ENCODE results near the gene PHAF1.

The PHAF1 gene

GRCh38 chr16:67164599-67165061 is 54.9 kb downstream of the PHAF1 start, which contains the start of gene HSF4:
Gene HSF4, plus strand, starts transcription at chr16:67164745. Its CDS starts 67 bp downstream, at chr16:67164812.
- Histone ChIP-seq H3K9me3 (ENCODE audit: insufficient read depth, low read length, severe bottlenecking) (no peaks in the 10 kb centered on the region), H3K79me2 (ENCODE audit: insufficient read depth, low read length) (peaks cover 6% of the 10 kb centered on the region; the same call in 1 of the 2 replicates), H3K9ac (ENCODE audit: low read depth, low read length) (no peak within 1 kb of the TSS), H3K36me3 (ENCODE audit: insufficient read depth, low read length) (no peaks in the 10 kb centered on the region), H3K4me1 (ENCODE audit: insufficient read depth, low read length) (peaks cover 32% of the 10 kb centered on the region), H3K4me3 (ENCODE audit: low read depth in 1 of 2, low read length in 2 of 2) (no peak within 1 kb of the TSS), H2AFZ (ENCODE audit: low read depth, low read length) (no peak within 1 kb of the TSS), H3K4me2 (ENCODE audit: insufficient read depth, low read length) (no peak within 1 kb of the TSS), H4K20me1 (ENCODE audit: insufficient read depth, low read length) (peaks cover 6% of the 10 kb centered on the region), H3K27ac (ENCODE audit: low read length) (no peak within 1 kb of the TSS), H3K27me3 (ENCODE audit: insufficient read depth, low read length, poor library complexity) (no peaks in the 10 kb centered on the region)
- ATAC-seq (ENCODE audit: insufficient read depth, low read depth) (no peak), DNase-seq (no peak)
- TF ChIP-seq EZH2 (IDR thresholded peaks at IDR 0.05; ENCODE audit: borderline replicate concordance, low read depth, low read length, severe bottlenecking): no peak
- TF ChIP-seq, protein P1, sequence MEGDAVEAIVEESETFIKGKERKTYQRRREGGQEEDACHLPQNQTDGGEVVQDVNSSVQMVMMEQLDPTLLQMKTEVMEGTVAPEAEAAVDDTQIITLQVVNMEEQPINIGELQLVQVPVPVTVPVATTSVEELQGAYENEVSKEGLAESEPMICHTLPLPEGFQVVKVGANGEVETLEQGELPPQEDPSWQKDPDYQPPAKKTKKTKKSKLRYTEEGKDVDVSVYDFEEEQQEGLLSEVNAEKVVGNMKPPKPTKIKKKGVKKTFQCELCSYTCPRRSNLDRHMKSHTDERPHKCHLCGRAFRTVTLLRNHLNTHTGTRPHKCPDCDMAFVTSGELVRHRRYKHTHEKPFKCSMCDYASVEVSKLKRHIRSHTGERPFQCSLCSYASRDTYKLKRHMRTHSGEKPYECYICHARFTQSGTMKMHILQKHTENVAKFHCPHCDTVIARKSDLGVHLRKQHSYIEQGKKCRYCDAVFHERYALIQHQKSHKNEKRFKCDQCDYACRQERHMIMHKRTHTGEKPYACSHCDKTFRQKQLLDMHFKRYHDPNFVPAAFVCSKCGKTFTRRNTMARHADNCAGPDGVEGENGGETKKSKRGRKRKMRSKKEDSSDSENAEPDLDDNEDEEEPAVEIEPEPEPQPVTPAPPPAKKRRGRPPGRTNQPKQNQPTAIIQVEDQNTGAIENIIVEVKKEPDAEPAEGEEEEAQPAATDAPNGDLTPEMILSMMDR (IDR thresholded peaks at IDR 0.05; ENCODE audit: borderline replicate concordance, extremely low read depth, low read length, poor library complexity, severe bottlenecking): no peak

DNA sequence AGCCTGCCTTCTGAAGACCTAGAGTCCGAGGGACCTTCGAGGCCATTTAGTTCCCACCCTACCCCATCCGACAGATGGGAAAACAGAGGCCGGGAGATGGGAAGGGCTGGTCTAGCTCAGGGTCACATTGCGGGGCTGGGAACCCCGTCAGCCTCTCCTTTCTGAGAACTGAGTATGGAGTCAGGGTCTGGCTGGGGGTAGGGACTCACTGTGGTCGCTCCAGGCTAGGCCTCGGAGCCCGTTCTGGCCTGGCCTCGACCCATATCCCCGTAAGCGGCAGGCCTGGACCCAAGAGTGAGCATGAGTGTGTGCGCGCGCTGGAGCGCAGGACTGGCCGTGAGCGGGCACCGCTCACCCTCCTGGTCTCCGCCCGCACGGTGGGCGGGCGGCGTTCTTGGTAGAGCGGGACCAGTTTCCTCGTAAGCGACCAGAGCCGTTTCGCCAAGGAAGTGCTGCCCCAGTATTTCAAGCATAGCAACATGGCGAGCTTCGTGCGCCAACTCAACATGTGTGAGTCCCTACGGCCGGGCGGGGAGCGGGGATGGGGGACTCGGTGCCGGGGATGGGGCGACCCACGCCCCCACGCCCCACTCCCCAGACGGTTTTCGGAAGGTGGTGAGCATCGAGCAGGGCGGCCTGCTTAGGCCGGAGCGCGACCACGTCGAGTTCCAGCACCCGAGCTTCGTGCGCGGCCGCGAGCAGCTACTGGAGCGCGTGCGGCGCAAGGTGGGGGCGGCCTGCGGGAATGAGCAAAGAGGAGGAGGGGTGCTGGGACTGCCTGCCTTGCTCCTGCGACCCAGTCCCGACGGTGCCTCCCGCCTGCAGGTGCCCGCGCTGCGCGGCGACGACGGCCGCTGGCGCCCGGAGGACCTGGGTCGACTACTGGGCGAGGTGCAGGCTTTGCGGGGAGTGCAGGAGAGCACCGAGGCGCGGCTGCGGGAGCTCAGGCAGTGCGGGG is 55.7 kb downstream of the PHAF1 start:
- TF ChIP-seq EZH2 (IDR thresholded peaks at IDR 0.05; ENCODE audit: borderline replicate concordance, low read depth, low read length, severe bottlenecking): no peak
- TF ChIP-seq, protein P1 (IDR thresholded peaks at IDR 0.05; ENCODE audit: borderline replicate concordance, extremely low read depth, low read length, poor library complexity, severe bottlenecking): no peak
- H3K4me2 ChIP-seq (ENCODE audit: insufficient read depth, low read length): no peak overlapping the region
- no peaks in the 10 kb centered on the region for H3K9me3 ChIP-seq (ENCODE audit: insufficient read depth, low read length, severe bottlenecking)
- peaks cover 6% of the 10 kb centered on the region; the same call in 1 of the 2 replicates for H3K79me2 ChIP-seq (ENCODE audit: insufficient read depth, low read length)
- DNase-seq (no peak), ATAC-seq (ENCODE audit: insufficient read depth, low read depth) (no peak)
- no peak overlapping the region for H3K27ac ChIP-seq (ENCODE audit: low read length)
- peaks cover 6% of the 10 kb centered on the region for H4K20me1 ChIP-seq (ENCODE audit: insufficient read depth, low read length)
- H2AFZ ChIP-seq (ENCODE audit: low read depth, low read length): no peak overlapping the region
- H3K36me3 ChIP-seq (ENCODE audit: insufficient read depth, low read length): no peaks in the 10 kb centered on the region
- peaks cover 34% of the 10 kb centered on the region for H3K4me1 ChIP-seq (ENCODE audit: insufficient read depth, low read length)
- no peak overlapping the region for H3K4me3 ChIP-seq (ENCODE audit: low read depth in 1 of 2, low read length in 2 of 2)
- no peak overlapping the region for H3K9ac ChIP-seq (ENCODE audit: low read depth, low read length)
- no peaks in the 10 kb centered on the region for H3K27me3 ChIP-seq (ENCODE audit: insufficient read depth, low read length, poor library complexity)

- Histone ChIP-seq H4K20me1 (ENCODE audit: insufficient read depth, low read length) (peaks cover 6% of the 10 kb centered on the region), H3K4me3 (ENCODE audit: low read depth in 1 of 2, low read length in 2 of 2) (no peak overlapping the region), H3K79me2 (ENCODE audit: insufficient read depth, low read length) (peaks cover 6% of the 10 kb centered on the region; the same call in 1 of the 2 replicates), H2AFZ (ENCODE audit: low read depth, low read length) (no peak overlapping the region), H3K27ac (ENCODE audit: low read length) (no peak overlapping the region), H3K27me3 (ENCODE audit: insufficient read depth, low read length, poor library complexity) (no peaks in the 10 kb centered on the region), H3K9me3 (ENCODE audit: insufficient read depth, low read length, severe bottlenecking) (no peaks in the 10 kb centered on the region), H3K4me2 (ENCODE audit: insufficient read depth, low read length) (no peak overlapping the region), H3K9ac (ENCODE audit: low read depth, low read length) (no peak overlapping the region), H3K4me1 (ENCODE audit: insufficient read depth, low read length) (peaks cover 31% of the 10 kb centered on the region), H3K36me3 (ENCODE audit: insufficient read depth, low read length) (no peaks in the 10 kb centered on the region)
- ATAC-seq (ENCODE audit: insufficient read depth, low read depth) (no peak), DNase-seq (no peak)
- no peak for TF ChIP-seq EZH2 (IDR thresholded peaks at IDR 0.05; ENCODE audit: borderline replicate concordance, low read depth, low read length, severe bottlenecking)
- TF ChIP-seq, protein P1 (IDR thresholded peaks at IDR 0.05; ENCODE audit: borderline replicate concordance, extremely low read depth, low read length, poor library complexity, severe bottlenecking): no peak
These were observed 56.4 kb downstream of the PHAF1 start for GRCh38 chr16:67166110-67166547.

Data from DND-41 (cell line).